Measurements from ENCODE around the gene ALMS1. TPM values are rescaled to one million over a fixed set of nuclear protein-coding genes. Genes with fewer than 3 reads are reported as not detected.

ALMS1 gene
- total and polyA plus RNA-seq, 12 donors, result 6.2 to 33.3 (median 12.0) TPM

- Histone ChIP-seq H3K36me3 (replicated peaks in 1 of 2) (no peaks in the 10 kb centered on the region), H3K4me3 (no peak overlapping the region), H3K27ac (no peak overlapping the region), H3K27me3 (no peaks in the 10 kb centered on the region), H3K4me1 (replicated peaks in 1 of 2) (no peaks in the 10 kb centered on the region), H3K9me3 (replicated peaks in 1 of 3) (no peaks in the 10 kb centered on the region)
- no peak for TF ChIP-seq POLR2A (IDR thresholded peaks at IDR 0.05)
- no peak for TF ChIP-seq CTCF (IDR thresholded peaks at IDR 0.05)
- intact Hi-C loops (cut with DNase I), result no loop called here
- DNase-seq, result no peak
- 63 to 85% (median 82%) methylated on average over 3 of the region's 3 CpGs for WGBS, 4 donors
Observed at GRCh38 chr2:73610111-73610510, 224.5 kb downstream of the ALMS1 start.

GRCh38 chr2:73611193-73611592, 225.6 kb downstream of the ALMS1 start:
- no peak for TF ChIP-seq POLR2A (IDR thresholded peaks at IDR 0.05)
- no peak for TF ChIP-seq CTCF (IDR thresholded peaks at IDR 0.05)
- 72 to 94% (median 73%) methylated on average over 3 to 4 of the region's 4 CpGs for WGBS, 4 donors
- DNase-seq, result no peak
- H3K36me3 ChIP-seq (replicated peaks in 1 of 2), result no peaks in the 10 kb centered on the region
- H3K9me3 ChIP-seq (replicated peaks in 1 of 3), result no peaks in the 10 kb centered on the region
- no peaks in the 10 kb centered on the region for H3K27me3 ChIP-seq
- intact Hi-C loops (cut with DNase I), result no loop called here
- no peak overlapping the region for H3K27ac ChIP-seq
- no peak overlapping the region for H3K4me3 ChIP-seq
- H3K4me1 ChIP-seq (replicated peaks in 1 of 2), result no peaks in the 10 kb centered on the region

DNA sequence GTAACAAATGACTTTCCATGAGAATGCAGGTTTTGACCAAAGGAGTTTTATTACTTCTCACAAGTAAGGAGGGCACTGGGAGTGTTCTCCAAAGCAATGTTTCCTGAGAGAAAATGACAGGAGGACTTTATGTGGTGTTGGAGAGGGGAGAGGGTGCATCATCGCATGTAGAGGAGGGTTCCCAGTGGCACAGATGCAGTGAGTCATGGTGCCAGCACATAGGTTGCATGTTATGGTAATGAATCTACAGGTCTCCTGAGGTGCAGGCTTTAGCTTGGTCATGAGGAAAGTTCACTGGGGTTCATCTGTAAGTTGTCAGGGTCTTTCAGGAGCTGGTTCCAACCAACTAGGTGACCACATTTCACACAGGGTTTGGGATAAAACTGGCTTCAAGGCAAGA, 226.2 kb downstream of the ALMS1 start:
- DNase-seq, result no peak
- TF ChIP-seq CTCF (IDR thresholded peaks at IDR 0.05) (no peak), POLR2A (IDR thresholded peaks at IDR 0.05) (no peak)
- Histone ChIP-seq H3K4me1 (replicated peaks in 1 of 2) (no peaks in the 10 kb centered on the region), H3K4me3 (no peak overlapping the region), H3K36me3 (replicated peaks in 1 of 2) (no peaks in the 10 kb centered on the region), H3K27me3 (no peaks in the 10 kb centered on the region), H3K9me3 (replicated peaks in 1 of 3) (no peaks in the 10 kb centered on the region), H3K27ac (no peak overlapping the region)
- intact Hi-C loops (cut with DNase I), result no loop called here
- WGBS, 4 donors, result 95 to 100% (median 96%) methylated on average over 1 of the region's 1 CpG

GRCh38 chr2:73614105-73614504, 228.5 kb downstream of the ALMS1 start:
- no peaks in the 10 kb centered on the region for H3K36me3 ChIP-seq (replicated peaks in 1 of 2)
- no peak for DNase-seq
- 89 to 96% (median 92%) methylated on average over 3 of the region's 3 CpGs for WGBS, 4 donors
- H3K4me3 ChIP-seq, result no peak overlapping the region
- no peaks in the 10 kb centered on the region for H3K4me1 ChIP-seq (replicated peaks in 1 of 2)
- no peaks in the 10 kb centered on the region for H3K27me3 ChIP-seq
- H3K9me3 ChIP-seq (replicated peaks in 1 of 3), result no peaks in the 10 kb centered on the region
- no peak for TF ChIP-seq POLR2A (IDR thresholded peaks at IDR 0.05)
- no peak for TF ChIP-seq CTCF (IDR thresholded peaks at IDR 0.05)
- intact Hi-C loops (cut with DNase I), result no loop called here
- H3K27ac ChIP-seq, result no peak overlapping the region

Data from adrenal gland (tissue), 12 donors.